ENCODE data around the gene CCT5.

CCT5 gene

DNA sequence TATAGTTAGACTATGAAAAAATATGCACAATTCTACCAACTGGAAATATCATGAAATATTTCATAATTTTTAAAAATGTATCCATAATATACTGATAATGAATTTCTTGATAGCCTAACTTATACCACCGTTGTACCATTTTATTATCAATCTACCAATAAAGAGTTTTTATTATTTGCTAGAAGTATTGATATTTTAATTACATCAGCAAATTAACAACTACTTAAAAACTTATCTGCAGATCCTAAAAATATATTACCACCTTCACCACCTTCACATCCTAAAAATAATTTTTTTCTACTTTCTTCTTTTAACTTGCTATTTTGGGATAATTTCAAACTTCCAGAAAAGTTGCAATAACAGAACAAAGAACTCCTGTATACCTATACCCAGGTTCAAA is 21.8 kb upstream of the CCT5 start:
- TF ChIP-seq, protein P1, sequence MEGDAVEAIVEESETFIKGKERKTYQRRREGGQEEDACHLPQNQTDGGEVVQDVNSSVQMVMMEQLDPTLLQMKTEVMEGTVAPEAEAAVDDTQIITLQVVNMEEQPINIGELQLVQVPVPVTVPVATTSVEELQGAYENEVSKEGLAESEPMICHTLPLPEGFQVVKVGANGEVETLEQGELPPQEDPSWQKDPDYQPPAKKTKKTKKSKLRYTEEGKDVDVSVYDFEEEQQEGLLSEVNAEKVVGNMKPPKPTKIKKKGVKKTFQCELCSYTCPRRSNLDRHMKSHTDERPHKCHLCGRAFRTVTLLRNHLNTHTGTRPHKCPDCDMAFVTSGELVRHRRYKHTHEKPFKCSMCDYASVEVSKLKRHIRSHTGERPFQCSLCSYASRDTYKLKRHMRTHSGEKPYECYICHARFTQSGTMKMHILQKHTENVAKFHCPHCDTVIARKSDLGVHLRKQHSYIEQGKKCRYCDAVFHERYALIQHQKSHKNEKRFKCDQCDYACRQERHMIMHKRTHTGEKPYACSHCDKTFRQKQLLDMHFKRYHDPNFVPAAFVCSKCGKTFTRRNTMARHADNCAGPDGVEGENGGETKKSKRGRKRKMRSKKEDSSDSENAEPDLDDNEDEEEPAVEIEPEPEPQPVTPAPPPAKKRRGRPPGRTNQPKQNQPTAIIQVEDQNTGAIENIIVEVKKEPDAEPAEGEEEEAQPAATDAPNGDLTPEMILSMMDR (IDR thresholded peaks at IDR 0.05; ENCODE audit: extremely low read depth, missing control alignments): no peak
- no peak for DNase-seq (ENCODE audit: low spot score)

DNA sequence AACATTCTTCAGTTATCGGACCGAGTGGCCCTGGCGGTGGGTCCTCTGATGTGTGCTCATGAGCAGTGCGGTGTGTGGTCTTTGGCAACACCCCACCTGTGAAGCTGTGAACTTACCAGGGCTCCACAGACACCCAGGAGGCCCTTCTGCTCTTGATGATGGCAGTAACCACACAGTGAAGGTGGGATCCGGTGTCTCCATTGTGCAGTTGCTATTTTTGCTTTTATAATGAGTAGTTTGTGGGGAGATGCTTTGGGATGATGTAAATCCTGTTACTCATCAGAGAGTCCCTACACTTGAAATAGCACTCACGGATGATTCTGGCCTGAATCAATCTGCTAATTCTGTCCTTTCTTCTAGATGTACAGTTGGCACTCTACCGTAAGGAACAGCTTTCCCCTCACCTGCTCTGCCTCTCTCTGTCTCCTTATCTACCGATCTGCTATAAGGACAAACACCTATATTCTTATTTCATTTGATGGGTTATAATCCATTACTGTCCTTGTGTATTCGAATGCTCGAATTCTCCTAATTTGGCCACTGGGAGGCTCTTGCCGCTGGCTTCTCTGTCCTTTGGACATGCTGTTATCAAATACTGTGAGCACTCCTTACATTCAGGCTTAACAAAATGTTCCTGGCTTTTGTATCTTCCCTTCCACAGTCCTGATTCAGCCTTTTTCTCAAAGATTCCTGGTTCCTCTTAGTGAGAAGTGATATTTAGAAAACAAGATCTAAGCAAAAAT is 20.6 kb upstream of the CCT5 start:
- TF ChIP-seq, protein P1 (IDR thresholded peaks at IDR 0.05; ENCODE audit: extremely low read depth, missing control alignments): no peak
- DNase-seq (ENCODE audit: low spot score): no peak

DNA sequence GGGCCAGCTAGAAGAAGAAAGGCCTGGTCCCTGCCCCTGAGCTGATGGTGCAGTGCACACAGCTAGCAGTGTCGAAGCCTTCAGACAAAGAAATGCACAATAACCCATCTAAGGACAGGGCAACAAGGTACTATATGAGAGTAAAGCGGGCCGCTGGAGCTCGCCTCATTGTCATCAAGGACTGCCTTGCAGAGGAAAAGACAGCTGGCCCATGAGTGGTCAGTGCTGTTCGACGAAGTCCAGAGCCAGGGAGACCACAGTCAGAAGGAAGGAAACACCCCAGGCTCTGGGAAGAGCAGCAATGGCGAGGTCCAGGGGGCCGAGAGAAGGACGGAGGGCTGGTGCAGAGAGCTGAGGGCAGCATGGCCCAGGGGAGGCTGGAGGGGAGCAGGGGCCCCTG is 17.7 kb upstream of the CCT5 start:
- TF ChIP-seq, protein P1 (IDR thresholded peaks at IDR 0.05; ENCODE audit: extremely low read depth, missing control alignments): no peak
- DNase-seq (ENCODE audit: low spot score): no peak

DNA sequence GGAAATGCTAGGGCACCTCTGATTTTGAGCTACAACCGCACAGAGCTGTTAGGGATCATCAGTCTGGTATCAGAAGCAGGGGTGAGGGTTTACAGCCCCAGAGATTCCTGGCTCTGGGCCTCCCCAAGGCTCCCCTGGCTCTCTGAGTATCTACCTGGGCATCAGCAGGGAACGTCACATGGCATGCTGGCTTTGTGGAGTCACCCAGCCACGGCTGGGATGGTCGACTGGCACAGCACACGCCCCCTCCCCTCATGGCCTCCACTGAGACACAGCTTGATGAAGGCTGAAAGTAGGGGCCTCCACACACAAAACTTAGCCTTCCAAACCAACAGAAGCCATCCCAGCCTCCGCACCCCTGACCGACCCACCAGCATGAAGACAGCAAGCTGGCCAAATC is 17.1 kb upstream of the CCT5 start:
- TF ChIP-seq, protein P1 (IDR thresholded peaks at IDR 0.05; ENCODE audit: extremely low read depth, missing control alignments): no peak
- DNase-seq (ENCODE audit: low spot score): no peak

DNA sequence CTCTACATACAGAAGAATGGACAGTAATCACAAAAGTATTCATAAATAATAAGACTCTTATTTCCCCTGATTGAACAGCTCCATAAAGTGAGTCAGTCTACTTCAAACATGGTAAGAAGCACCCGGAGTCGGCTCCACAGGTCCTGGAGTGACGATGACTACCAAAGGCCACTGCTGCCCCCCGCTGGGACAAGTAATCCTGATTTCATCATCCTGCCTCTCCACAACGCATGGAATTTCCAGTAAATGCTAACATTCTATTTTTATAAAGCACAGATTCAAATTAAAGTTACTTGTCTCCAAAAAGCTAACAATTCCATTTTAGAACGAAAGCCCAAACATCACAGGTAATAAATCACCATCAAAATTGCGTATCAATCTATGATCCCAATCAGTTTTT is 16.6 kb upstream of the CCT5 start:
- TF ChIP-seq, protein P1 (IDR thresholded peaks at IDR 0.05; ENCODE audit: extremely low read depth, missing control alignments): no peak
- DNase-seq (ENCODE audit: low spot score): no peak

DNA sequence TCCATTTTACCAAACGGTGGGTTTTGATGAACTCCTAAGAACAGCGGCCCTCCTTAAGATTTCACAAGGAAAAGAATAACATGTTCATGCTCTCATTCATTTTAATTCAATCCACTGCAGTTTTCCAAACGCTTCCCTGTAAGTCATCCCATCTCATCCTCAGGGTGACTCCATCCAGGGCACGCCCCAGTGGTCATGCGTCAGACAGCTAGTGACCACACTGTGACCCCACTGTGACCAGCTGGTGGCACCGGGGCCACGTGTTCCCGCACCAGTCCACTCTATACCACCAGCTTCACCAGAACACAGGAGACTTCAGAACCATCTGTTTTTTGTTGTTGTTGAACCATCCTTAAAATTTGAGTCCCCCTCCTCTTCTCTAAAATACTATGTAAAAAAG is 14.7 kb upstream of the CCT5 start:
- TF ChIP-seq, protein P1 (IDR thresholded peaks at IDR 0.05; ENCODE audit: extremely low read depth, missing control alignments): no peak
- DNase-seq (ENCODE audit: low spot score): no peak

DNA sequence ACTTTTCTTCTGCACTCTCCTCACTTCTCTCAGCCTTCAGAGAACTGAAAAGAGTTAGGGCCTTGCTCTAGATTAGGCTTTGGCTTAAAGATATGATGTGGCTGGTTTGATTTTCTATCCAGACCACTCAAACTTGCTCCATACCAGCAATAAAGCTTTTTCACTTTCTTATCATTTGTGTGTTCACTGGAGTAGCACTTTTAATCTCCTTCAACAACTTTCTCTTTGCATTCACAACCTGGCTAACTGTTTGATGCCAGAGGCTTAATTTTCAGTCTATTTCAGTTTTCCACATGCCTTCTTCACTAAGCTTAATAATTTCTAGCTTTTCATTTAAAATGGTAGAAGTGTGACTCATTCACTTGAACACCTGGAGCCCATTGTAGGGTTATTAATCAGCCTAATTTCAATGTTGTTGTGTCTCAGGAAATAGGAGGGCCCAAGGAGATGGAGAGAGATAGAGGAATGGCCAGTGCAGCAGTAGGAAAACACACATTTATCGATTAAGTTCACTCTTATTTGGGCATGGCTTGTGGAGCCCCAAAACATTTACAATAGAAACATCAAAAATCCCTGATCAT is 6.3 kb upstream of the CCT5 start:
- TF ChIP-seq, protein P1 (IDR thresholded peaks at IDR 0.05; ENCODE audit: extremely low read depth, missing control alignments): no peak

More for the DNA sequence above, 6.3 kb upstream of the CCT5 start:
- no peak for DNase-seq (ENCODE audit: low spot score)

All from GM20000 (cell line).